IPS DF 6.9 (cell line): Measurements from ENCODE around the gene AGAP2.
A peak's percentile ranks its signal among the peaks of the same experiment; 100 is the strongest.

ENCODE experiments used
- DNase-seq: peaks from one replicate; pipeline ENCODE4 v3.0.0-alpha.2; 2013; ENCODE audit warnings: low read depth, low spot score
- H3K27ac ChIP-seq: one replicate; pipeline ENCODE4 v1.5.1; 2013; ENCODE audit warnings: low read length, control low read depth
- H3K27me3 ChIP-seq: 2 replicates; pipeline ENCODE4 v1.6.1; 2013; ENCODE audit warnings: mild to moderate bottlenecking, low read length; ENCODE audit not compliant: control insufficient read depth, insufficient read depth
- H3K36me3 ChIP-seq: 2 replicates; pipeline ENCODE4 v1.6.1; 2013; ENCODE audit warnings: low read length; ENCODE audit not compliant: control insufficient read depth, insufficient read depth
- H3K4me1 ChIP-seq: 2 replicates; pipeline ENCODE4 v1.6.1; 2013; ENCODE audit warnings: low read length; ENCODE audit not compliant: control insufficient read depth, insufficient read depth
- H3K4me3 ChIP-seq: 2 replicates; pipeline ENCODE4 v1.5.1; 2013; ENCODE audit warnings: mild to moderate bottlenecking, low read length
- H3K9me3 ChIP-seq: 2 replicates; pipeline ENCODE4 v1.6.1; 2013; ENCODE audit warnings: low read length, inconsistent platforms; ENCODE audit not compliant: control insufficient read depth, insufficient read depth
- WGBS: extraction: QIAGEN DNeasy Blood & Tissue Kit; methylation state at CpG from one replicate; pipeline ENCODE4 v1.1.7; 2013; ENCODE audit warnings: mixed read lengths, missing lambda C conversion rate; ENCODE audit not compliant: insufficient read length, insufficient coverage; 5-methylcytosine and 5-hydroxymethylcytosine counted together

AGAP2 gene

GRCh38 chr12:57738661-57739237 lies at the start of gene AGAP2:
Gene AGAP2, minus strand, starts transcription at chr12:57738742. Its CDS starts 496 bp downstream, at chr12:57738246.
- H3K27ac ChIP-seq = no peak within 1 kb of the TSS
- H3K4me1 ChIP-seq = peaks cover 3% of the 10 kb centered on the region; the same call in 1 of the 2 replicates
- no CpG with 5 or more reads among the region's 36 CpGs for WGBS
- peaks cover 59% of the 10 kb centered on the region for H3K27me3 ChIP-seq
- H3K36me3 ChIP-seq = no peaks in the 10 kb centered on the region
- H3K9me3 ChIP-seq = no peaks in the 10 kb centered on the region
- H3K4me3 ChIP-seq = peak within 1 kb of the TSS; percentile 40; the same call in 1 of the 2 replicates
- DNase-seq = no peak

- Histone ChIP-seq H3K27me3 (no peaks in the 10 kb centered on the region), H3K36me3 (peaks cover 9% of the 10 kb centered on the region; the same call in 1 of the 2 replicates), H3K27ac (no peak overlapping the region), H3K4me1 (no peaks in the 10 kb centered on the region), H3K4me3 (no peak overlapping the region), H3K9me3 (no peaks in the 10 kb centered on the region)
- no CpG with 5 or more reads among the region's 11 CpGs for WGBS
- DNase-seq = no peak
Observed at GRCh38 chr12:57783861-57784260, 45.3 kb upstream of the AGAP2 start.

GRCh38 chr12:57783466-57783801 lies 44.9 kb upstream of the AGAP2 start:
- H3K36me3 ChIP-seq = peaks cover 9% of the 10 kb centered on the region; the same call in 1 of the 2 replicates
- H3K4me3 ChIP-seq = peak overlapping the region; percentile 82; the same call in 1 of the 2 replicates
- H3K4me1 ChIP-seq = no peaks in the 10 kb centered on the region
- no peak for DNase-seq
- H3K9me3 ChIP-seq = no peaks in the 10 kb centered on the region
- H3K27ac ChIP-seq = no peak overlapping the region
- WGBS = no CpG with 5 or more reads among the region's 12 CpGs
- no peaks in the 10 kb centered on the region for H3K27me3 ChIP-seq

GRCh38 chr12:57782608-57783465 lies 44.3 kb upstream of the AGAP2 start, which contains the start of gene TSFM:
Gene TSFM, plus strand, starts transcription at chr12:57782787. Its CDS starts 15 bp downstream, at chr12:57782802.
- WGBS = no CpG with 5 or more reads among the region's 45 CpGs
- Histone ChIP-seq H3K36me3 (peaks cover 9% of the 10 kb centered on the region; the same call in 1 of the 2 replicates), H3K9me3 (no peaks in the 10 kb centered on the region), H3K4me1 (no peaks in the 10 kb centered on the region), H3K27ac (no peak within 1 kb of the TSS), H3K27me3 (no peaks in the 10 kb centered on the region), H3K4me3 (peak within 1 kb of the TSS; percentile 82)
- DNase-seq = peak; percentile 85

- no peak overlapping the region for H3K4me3 ChIP-seq
- no peak overlapping the region for H3K27ac ChIP-seq
- no CpG with 5 or more reads among the region's 4 CpGs for WGBS
- H3K36me3 ChIP-seq = peaks cover 9% of the 10 kb centered on the region; the same call in 1 of the 2 replicates
- no peaks in the 10 kb centered on the region for H3K9me3 ChIP-seq
- H3K27me3 ChIP-seq = no peaks in the 10 kb centered on the region
- H3K4me1 ChIP-seq = no peaks in the 10 kb centered on the region
- DNase-seq = no peak
Observed at GRCh38 chr12:57782243-57782607, 43.7 kb upstream of the AGAP2 start.

GRCh38 chr12:57781801-57782200 lies 43.3 kb upstream of the AGAP2 start:
- no CpG with 5 or more reads among the region's 2 CpGs for WGBS
- peaks cover 6% of the 10 kb centered on the region; the same call in 1 of the 2 replicates for H3K36me3 ChIP-seq
- no peak overlapping the region for H3K27ac ChIP-seq
- H3K9me3 ChIP-seq = no peaks in the 10 kb centered on the region
- H3K4me1 ChIP-seq = no peaks in the 10 kb centered on the region
- no peak overlapping the region for H3K4me3 ChIP-seq
- H3K27me3 ChIP-seq = no peaks in the 10 kb centered on the region
- DNase-seq = no peak

- H3K4me3 ChIP-seq = no peak overlapping the region
- H3K27ac ChIP-seq = no peak overlapping the region
- no peaks in the 10 kb centered on the region for H3K27me3 ChIP-seq
- no CpG with 5 or more reads among the region's 3 CpGs for WGBS
- H3K9me3 ChIP-seq = no peaks in the 10 kb centered on the region
- H3K36me3 ChIP-seq = peaks cover 3% of the 10 kb centered on the region; the same call in 1 of the 2 replicates
- DNase-seq = no peak
- no peaks in the 10 kb centered on the region for H3K4me1 ChIP-seq
Observed at GRCh38 chr12:57781244-57781643, 42.7 kb upstream of the AGAP2 start.

- WGBS = no CpG with 5 or more reads among the region's 4 CpGs
- H3K4me3 ChIP-seq = no peak overlapping the region
- H3K9me3 ChIP-seq = no peaks in the 10 kb centered on the region
- H3K4me1 ChIP-seq = no peaks in the 10 kb centered on the region
- H3K36me3 ChIP-seq = no peaks in the 10 kb centered on the region
- no peak for DNase-seq
- no peaks in the 10 kb centered on the region for H3K27me3 ChIP-seq
- no peak overlapping the region for H3K27ac ChIP-seq
Observed at GRCh38 chr12:57780284-57780897, 41.8 kb upstream of the AGAP2 start.

GRCh38 chr12:57779736-57780135 lies 41.2 kb upstream of the AGAP2 start:
- H3K36me3 ChIP-seq = no peaks in the 10 kb centered on the region
- no peak overlapping the region for H3K4me3 ChIP-seq
- WGBS = no CpG with 5 or more reads among the region's 1 CpG
- no peaks in the 10 kb centered on the region for H3K4me1 ChIP-seq
- H3K27me3 ChIP-seq = no peaks in the 10 kb centered on the region
- DNase-seq = no peak
- H3K27ac ChIP-seq = no peak overlapping the region
- no peaks in the 10 kb centered on the region for H3K9me3 ChIP-seq

- H3K9me3 ChIP-seq = no peaks in the 10 kb centered on the region
- WGBS = no CpG with 5 or more reads among the region's 7 CpGs
- H3K27ac ChIP-seq = no peak overlapping the region
Observed at GRCh38 chr12:57777911-57778310, 39.4 kb upstream of the AGAP2 start.

More at GRCh38 chr12:57777911-57778310, 39.4 kb upstream of the AGAP2 start:
- H3K27me3 ChIP-seq = no peaks in the 10 kb centered on the region
- no peak for DNase-seq
- no peak overlapping the region for H3K4me3 ChIP-seq
- H3K36me3 ChIP-seq = no peaks in the 10 kb centered on the region
- H3K4me1 ChIP-seq = no peaks in the 10 kb centered on the region
